Measurements from ENCODE around the gene IDI1.

Gene IDI1

GRCh38 chr10:1048732-1049424 lies at the start of gene IDI1:
Gene IDI1, minus strand, starts transcription at chr10:1049119. Its CDS starts 116 bp downstream, at chr10:1049003.
- H3K36me3 ChIP-seq (ENCODE audit: insufficient read depth, low read length): peaks cover 9% of the 10 kb centered on the region
- H3K27me3 ChIP-seq (ENCODE audit: control insufficient read depth in 1 of 2, insufficient read depth in 2 of 2, low read length in 2 of 2): no peaks in the 10 kb centered on the region
- H3K4me1 ChIP-seq (ENCODE audit: insufficient read depth, low read length): peaks cover 19% of the 10 kb centered on the region
- peak within 1 kb of the TSS; percentile 92 for H3K27ac ChIP-seq (ENCODE audit: low read depth, low read length)
- H3K4me3 ChIP-seq (ENCODE audit: low read depth in 1 of 2, low read length in 2 of 2): peak within 1 kb of the TSS; percentile 55 to 88
- H3K9ac ChIP-seq (ENCODE audit: low read length): peak within 1 kb of the TSS; percentile 71
- H3K9me3 ChIP-seq (ENCODE audit: low read length): no peaks in the 10 kb centered on the region

GRCh38 chr10:1097436-1097835 lies 48.5 kb upstream of the IDI1 start:
- no peaks in the 10 kb centered on the region for H3K9me3 ChIP-seq (ENCODE audit: low read length)
- H3K4me3 ChIP-seq (ENCODE audit: low read depth in 1 of 2, low read length in 2 of 2): no peak overlapping the region
- no peak overlapping the region for H3K27ac ChIP-seq (ENCODE audit: low read depth, low read length)
- H3K27me3 ChIP-seq (ENCODE audit: control insufficient read depth in 1 of 2, insufficient read depth in 2 of 2, low read length in 2 of 2): no peaks in the 10 kb centered on the region
- H3K4me1 ChIP-seq (ENCODE audit: insufficient read depth, low read length): no peaks in the 10 kb centered on the region
- H3K9ac ChIP-seq (ENCODE audit: low read length): no peak overlapping the region
- peaks cover 41% of the 10 kb centered on the region for H3K36me3 ChIP-seq (ENCODE audit: insufficient read depth, low read length)

GRCh38 chr10:1096287-1096889 lies 47.5 kb upstream of the IDI1 start:
- Histone ChIP-seq H3K4me3 (ENCODE audit: low read depth in 1 of 2, low read length in 2 of 2) (no peak overlapping the region), H3K36me3 (ENCODE audit: insufficient read depth, low read length) (peaks cover 34% of the 10 kb centered on the region), H3K27me3 (ENCODE audit: control insufficient read depth in 1 of 2, insufficient read depth in 2 of 2, low read length in 2 of 2) (no peaks in the 10 kb centered on the region), H3K27ac (ENCODE audit: low read depth, low read length) (no peak overlapping the region), H3K9ac (ENCODE audit: low read length) (no peak overlapping the region), H3K9me3 (ENCODE audit: low read length) (no peaks in the 10 kb centered on the region), H3K4me1 (ENCODE audit: insufficient read depth, low read length) (no peaks in the 10 kb centered on the region)

GRCh38 chr10:1095498-1095897 lies 46.6 kb upstream of the IDI1 start:
- Histone ChIP-seq H3K27ac (ENCODE audit: low read depth, low read length) (no peak overlapping the region), H3K9ac (ENCODE audit: low read length) (no peak overlapping the region), H3K27me3 (ENCODE audit: control insufficient read depth in 1 of 2, insufficient read depth in 2 of 2, low read length in 2 of 2) (no peaks in the 10 kb centered on the region), H3K9me3 (ENCODE audit: low read length) (no peaks in the 10 kb centered on the region), H3K4me1 (ENCODE audit: insufficient read depth, low read length) (no peaks in the 10 kb centered on the region), H3K4me3 (ENCODE audit: low read depth in 1 of 2, low read length in 2 of 2) (no peak overlapping the region), H3K36me3 (ENCODE audit: insufficient read depth, low read length) (peaks cover 34% of the 10 kb centered on the region)

- Histone ChIP-seq H3K9me3 (ENCODE audit: low read length) (no peaks in the 10 kb centered on the region), H3K27ac (ENCODE audit: low read depth, low read length) (no peak overlapping the region), H3K4me1 (ENCODE audit: insufficient read depth, low read length) (no peaks in the 10 kb centered on the region), H3K4me3 (ENCODE audit: low read depth in 1 of 2, low read length in 2 of 2) (no peak overlapping the region), H3K36me3 (ENCODE audit: insufficient read depth, low read length) (peaks cover 42% of the 10 kb centered on the region), H3K9ac (ENCODE audit: low read length) (no peak overlapping the region), H3K27me3 (ENCODE audit: control insufficient read depth in 1 of 2, insufficient read depth in 2 of 2, low read length in 2 of 2) (no peaks in the 10 kb centered on the region)
Measured at GRCh38 chr10:1094112-1095057, 45.5 kb upstream of the IDI1 start.

- no peaks in the 10 kb centered on the region for H3K4me1 ChIP-seq (ENCODE audit: insufficient read depth, low read length)
- peaks cover 49% of the 10 kb centered on the region for H3K36me3 ChIP-seq (ENCODE audit: insufficient read depth, low read length)
- H3K27ac ChIP-seq (ENCODE audit: low read depth, low read length): no peak overlapping the region
- no peak overlapping the region for H3K9ac ChIP-seq (ENCODE audit: low read length)
- no peaks in the 10 kb centered on the region for H3K27me3 ChIP-seq (ENCODE audit: control insufficient read depth in 1 of 2, insufficient read depth in 2 of 2, low read length in 2 of 2)
- H3K4me3 ChIP-seq (ENCODE audit: low read depth in 1 of 2, low read length in 2 of 2): no peak overlapping the region
- no peaks in the 10 kb centered on the region for H3K9me3 ChIP-seq (ENCODE audit: low read length)
Measured at GRCh38 chr10:1093696-1094095, 44.8 kb upstream of the IDI1 start.

GRCh38 chr10:1090696-1091095 lies 41.8 kb upstream of the IDI1 start:
- Histone ChIP-seq H3K4me3 (ENCODE audit: low read depth in 1 of 2, low read length in 2 of 2) (no peak overlapping the region), H3K27me3 (ENCODE audit: control insufficient read depth in 1 of 2, insufficient read depth in 2 of 2, low read length in 2 of 2) (no peaks in the 10 kb centered on the region), H3K27ac (ENCODE audit: low read depth, low read length) (no peak overlapping the region), H3K9me3 (ENCODE audit: low read length) (no peaks in the 10 kb centered on the region), H3K9ac (ENCODE audit: low read length) (no peak overlapping the region), H3K36me3 (ENCODE audit: insufficient read depth, low read length) (peaks cover 61% of the 10 kb centered on the region), H3K4me1 (ENCODE audit: insufficient read depth, low read length) (no peaks in the 10 kb centered on the region)

- Histone ChIP-seq H3K27ac (ENCODE audit: low read depth, low read length) (no peak overlapping the region), H3K4me3 (ENCODE audit: low read depth in 1 of 2, low read length in 2 of 2) (no peak overlapping the region), H3K36me3 (ENCODE audit: insufficient read depth, low read length) (peaks cover 70% of the 10 kb centered on the region), H3K27me3 (ENCODE audit: control insufficient read depth in 1 of 2, insufficient read depth in 2 of 2, low read length in 2 of 2) (no peaks in the 10 kb centered on the region), H3K4me1 (ENCODE audit: insufficient read depth, low read length) (no peaks in the 10 kb centered on the region), H3K9me3 (ENCODE audit: low read length) (no peaks in the 10 kb centered on the region), H3K9ac (ENCODE audit: low read length) (no peak overlapping the region)
Measured at GRCh38 chr10:1089017-1089689, 40.2 kb upstream of the IDI1 start.

GRCh38 chr10:1086787-1087186 lies 37.9 kb upstream of the IDI1 start:
- Histone ChIP-seq H3K4me3 (ENCODE audit: low read depth in 1 of 2, low read length in 2 of 2) (no peak overlapping the region), H3K9ac (ENCODE audit: low read length) (no peak overlapping the region), H3K36me3 (ENCODE audit: insufficient read depth, low read length) (peaks cover 72% of the 10 kb centered on the region), H3K9me3 (ENCODE audit: low read length) (no peaks in the 10 kb centered on the region), H3K27me3 (ENCODE audit: control insufficient read depth in 1 of 2, insufficient read depth in 2 of 2, low read length in 2 of 2) (no peaks in the 10 kb centered on the region), H3K4me1 (ENCODE audit: insufficient read depth, low read length) (no peaks in the 10 kb centered on the region), H3K27ac (ENCODE audit: low read depth, low read length) (no peak overlapping the region)

- H3K36me3 ChIP-seq (ENCODE audit: insufficient read depth, low read length): peaks cover 69% of the 10 kb centered on the region
Measured at GRCh38 chr10:1085258-1085657, 36.3 kb upstream of the IDI1 start.

More at GRCh38 chr10:1085258-1085657, 36.3 kb upstream of the IDI1 start:
- H3K4me1 ChIP-seq (ENCODE audit: insufficient read depth, low read length): no peaks in the 10 kb centered on the region
- H3K27ac ChIP-seq (ENCODE audit: low read depth, low read length): no peak overlapping the region
- no peaks in the 10 kb centered on the region for H3K9me3 ChIP-seq (ENCODE audit: low read length)
- no peak overlapping the region for H3K9ac ChIP-seq (ENCODE audit: low read length)
- no peak overlapping the region for H3K4me3 ChIP-seq (ENCODE audit: low read depth in 1 of 2, low read length in 2 of 2)
- no peaks in the 10 kb centered on the region for H3K27me3 ChIP-seq (ENCODE audit: control insufficient read depth in 1 of 2, insufficient read depth in 2 of 2, low read length in 2 of 2)

Measured in muscle layer of colon (tissue), 2 donors.